ENCODE data around the gene ITGA11.

Gene ITGA11

DNA sequence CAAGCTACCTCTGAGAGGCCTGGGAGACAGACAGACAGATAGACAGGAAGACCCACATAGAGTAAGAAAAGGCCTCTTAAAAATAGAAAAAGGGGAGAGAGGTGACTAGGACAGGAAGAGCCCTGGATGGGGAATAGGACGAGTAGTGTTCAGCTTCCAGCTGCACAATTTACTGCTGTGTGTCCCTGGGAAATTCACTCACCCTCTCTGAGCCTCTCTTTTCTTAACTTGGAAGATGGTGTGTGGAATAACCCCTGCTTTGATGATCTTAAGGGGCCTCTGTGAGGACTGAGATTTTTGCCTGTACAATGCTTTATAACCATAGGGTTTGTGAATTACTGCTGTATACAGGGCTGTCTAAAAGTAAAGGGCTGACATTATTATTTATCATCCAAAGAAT is 116.9 kb downstream of the ITGA11 start:
- H3K4me3 ChIP-seq (replicated peaks; ENCODE audit: low read depth, low read length), result no peak overlapping the region
- DNase-seq (ENCODE audit: extremely low read depth, low read depth), result no peak
- TF ChIP-seq, protein P1, sequence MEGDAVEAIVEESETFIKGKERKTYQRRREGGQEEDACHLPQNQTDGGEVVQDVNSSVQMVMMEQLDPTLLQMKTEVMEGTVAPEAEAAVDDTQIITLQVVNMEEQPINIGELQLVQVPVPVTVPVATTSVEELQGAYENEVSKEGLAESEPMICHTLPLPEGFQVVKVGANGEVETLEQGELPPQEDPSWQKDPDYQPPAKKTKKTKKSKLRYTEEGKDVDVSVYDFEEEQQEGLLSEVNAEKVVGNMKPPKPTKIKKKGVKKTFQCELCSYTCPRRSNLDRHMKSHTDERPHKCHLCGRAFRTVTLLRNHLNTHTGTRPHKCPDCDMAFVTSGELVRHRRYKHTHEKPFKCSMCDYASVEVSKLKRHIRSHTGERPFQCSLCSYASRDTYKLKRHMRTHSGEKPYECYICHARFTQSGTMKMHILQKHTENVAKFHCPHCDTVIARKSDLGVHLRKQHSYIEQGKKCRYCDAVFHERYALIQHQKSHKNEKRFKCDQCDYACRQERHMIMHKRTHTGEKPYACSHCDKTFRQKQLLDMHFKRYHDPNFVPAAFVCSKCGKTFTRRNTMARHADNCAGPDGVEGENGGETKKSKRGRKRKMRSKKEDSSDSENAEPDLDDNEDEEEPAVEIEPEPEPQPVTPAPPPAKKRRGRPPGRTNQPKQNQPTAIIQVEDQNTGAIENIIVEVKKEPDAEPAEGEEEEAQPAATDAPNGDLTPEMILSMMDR (IDR thresholded peaks at IDR 0.05; ENCODE audit: low read depth, low read length, missing control alignments), result no peak

DNA sequence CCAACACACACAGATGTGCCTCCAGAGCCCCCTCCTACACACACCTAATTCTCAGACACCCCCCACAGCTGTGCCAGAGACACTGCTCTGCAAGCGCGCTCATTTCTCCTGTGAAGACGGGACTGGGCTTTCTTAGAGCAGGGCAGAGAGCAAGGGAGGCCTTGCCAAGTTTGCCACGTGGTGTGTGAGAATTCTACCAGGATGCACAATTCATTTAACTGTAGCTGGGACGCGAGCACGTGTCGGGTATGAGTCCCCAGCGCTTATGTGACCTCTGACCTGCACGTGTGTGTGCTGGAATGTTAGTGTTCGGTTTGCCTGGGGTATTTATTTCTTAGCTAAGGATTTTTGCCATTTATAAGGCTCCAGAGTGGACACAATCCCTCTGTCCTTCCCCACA is 117.4 kb downstream of the ITGA11 start:
- DNase-seq (ENCODE audit: extremely low read depth, low read depth), result no peak
- no peak overlapping the region for H3K4me3 ChIP-seq (replicated peaks; ENCODE audit: low read depth, low read length)
- TF ChIP-seq, protein P1 (IDR thresholded peaks at IDR 0.05; ENCODE audit: low read depth, low read length, missing control alignments), result no peak

DNA sequence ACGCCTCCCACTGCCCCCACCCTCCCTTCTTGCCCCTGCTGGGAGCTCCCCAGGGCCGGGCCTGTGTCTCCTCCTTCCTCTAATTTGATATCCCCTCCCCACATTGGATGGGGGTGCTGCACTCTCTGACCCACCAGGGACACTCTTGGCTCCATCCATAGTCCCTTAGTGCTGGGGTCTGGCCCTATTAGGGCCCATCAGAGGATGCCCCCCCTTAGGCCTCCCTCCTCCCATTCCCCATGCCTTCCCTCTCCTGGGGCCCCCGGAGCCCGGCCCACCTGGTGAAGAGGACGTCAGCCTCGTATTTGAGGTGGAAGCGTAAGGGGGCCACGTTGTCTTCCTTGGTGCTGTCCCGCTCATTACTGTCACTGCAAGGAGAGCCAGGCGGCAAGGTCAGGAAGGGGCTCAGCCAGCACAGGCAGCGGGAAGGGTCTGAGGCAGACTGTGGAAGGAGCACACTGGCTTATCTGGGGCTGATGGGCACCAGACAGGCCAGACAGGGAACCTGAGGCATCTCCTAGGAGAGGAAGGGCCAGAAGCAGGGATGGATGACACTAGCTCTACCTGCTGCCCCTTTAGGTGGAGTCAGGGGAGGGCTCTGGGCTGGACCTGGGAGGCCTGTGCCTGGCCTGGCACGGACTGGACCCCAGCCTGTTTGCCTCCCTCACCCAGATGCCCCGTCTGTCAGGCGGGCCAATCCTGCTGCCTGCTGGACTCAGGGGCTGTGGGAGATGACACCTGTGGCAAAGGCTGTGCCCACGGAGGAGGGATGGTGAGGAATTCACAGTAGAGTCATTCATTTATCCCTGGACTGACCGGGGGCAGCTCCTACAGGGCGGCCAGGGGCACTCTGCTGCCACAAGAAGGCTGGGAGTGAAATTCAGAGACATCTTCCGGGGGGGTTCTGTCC is 118.2 kb downstream of the ITGA11 start:
- TF ChIP-seq, protein P1 (IDR thresholded peaks at IDR 0.05; ENCODE audit: low read depth, low read length, missing control alignments), result no peak
- no peak overlapping the region for H3K4me3 ChIP-seq (replicated peaks; ENCODE audit: low read depth, low read length)
- no peak for DNase-seq (ENCODE audit: extremely low read depth, low read depth)

DNA sequence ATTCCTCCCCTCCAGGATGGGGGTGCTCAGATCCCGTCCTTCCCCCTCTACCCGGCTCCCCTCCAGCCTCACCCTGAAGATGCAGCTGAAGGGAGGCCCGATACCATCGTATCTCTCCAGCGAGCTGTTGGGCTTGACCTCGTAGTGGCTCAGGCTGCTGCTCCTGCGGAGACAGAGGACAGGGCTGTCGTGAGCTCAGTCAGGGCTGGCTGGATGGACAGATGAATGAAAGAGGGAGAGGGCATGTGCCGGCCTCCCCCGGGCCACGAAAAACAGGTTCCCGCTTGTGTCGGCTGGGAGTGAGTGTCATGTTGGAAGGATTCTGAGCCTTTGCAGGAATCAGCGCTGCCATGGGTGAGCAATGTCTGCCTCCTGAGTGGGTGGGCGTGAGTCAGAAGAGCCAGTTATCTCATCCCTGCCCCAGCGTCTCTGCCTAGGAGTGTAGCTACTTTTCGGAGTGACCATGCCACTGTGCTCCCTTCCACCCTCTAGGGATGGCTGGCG is 119.2 kb downstream of the ITGA11 start:
- H3K4me3 ChIP-seq (replicated peaks; ENCODE audit: low read depth, low read length), result no peak overlapping the region
- no peak for DNase-seq (ENCODE audit: extremely low read depth, low read depth)
- TF ChIP-seq, protein P1 (IDR thresholded peaks at IDR 0.05; ENCODE audit: low read depth, low read length, missing control alignments), result no peak

DNA sequence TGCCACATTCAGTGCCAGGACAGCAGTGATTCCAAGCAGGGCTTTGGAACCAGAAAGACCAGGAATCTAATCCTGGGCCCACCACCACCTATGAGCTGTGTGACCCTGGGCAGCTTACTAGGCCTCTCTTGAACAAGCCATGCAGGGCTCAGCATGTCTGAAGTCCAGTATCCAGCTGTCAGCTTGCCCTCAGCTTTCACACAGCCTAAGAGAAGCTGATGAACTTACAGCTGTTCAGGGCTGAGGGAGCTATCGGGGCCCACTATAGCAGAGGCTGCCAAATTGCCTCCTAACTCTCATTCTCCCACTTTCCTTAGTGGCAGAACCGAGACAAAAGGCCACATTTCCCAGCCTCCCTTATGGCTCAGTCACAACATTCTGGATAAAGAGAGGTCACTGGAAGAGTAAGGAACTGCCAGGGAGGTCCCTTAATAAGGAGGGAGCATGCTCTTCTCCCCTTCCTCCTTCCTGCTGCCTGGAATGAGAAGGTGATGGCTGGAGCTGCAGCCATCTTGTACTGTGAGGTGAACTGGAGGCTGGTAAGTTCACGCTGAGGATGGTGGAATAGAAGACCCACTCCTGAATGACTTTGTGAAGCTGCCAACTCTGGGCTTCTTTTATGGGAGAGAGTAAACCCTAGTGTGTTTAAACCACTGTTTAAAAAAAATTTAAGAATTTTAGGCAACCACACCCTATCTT is 120.0 kb downstream of the ITGA11 start:
- H3K4me3 ChIP-seq (replicated peaks; ENCODE audit: low read depth, low read length), result no peak overlapping the region
- TF ChIP-seq, protein P1 (IDR thresholded peaks at IDR 0.05; ENCODE audit: low read depth, low read length, missing control alignments), result no peak
- DNase-seq (ENCODE audit: extremely low read depth, low read depth), result no peak

DNA sequence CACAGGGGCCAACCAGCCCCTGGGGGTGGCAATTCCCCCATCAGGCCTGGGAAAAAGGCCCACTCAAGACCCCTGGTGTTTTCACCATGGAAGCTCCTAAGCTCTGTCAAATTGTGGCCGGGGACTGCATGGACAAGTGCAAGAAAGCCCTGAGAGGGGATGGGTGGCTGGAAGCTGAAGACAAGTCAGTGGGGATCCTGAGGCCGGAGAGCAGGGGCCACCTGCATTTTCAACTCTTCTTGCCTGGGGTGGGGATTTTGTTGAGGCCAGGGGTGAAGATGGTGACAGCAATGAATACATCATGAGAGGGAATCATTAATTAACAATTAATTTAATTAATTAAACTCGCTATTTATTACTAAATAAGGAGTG is 120.5 kb downstream of the ITGA11 start:
- no peak for DNase-seq (ENCODE audit: extremely low read depth, low read depth)
- H3K4me3 ChIP-seq (replicated peaks; ENCODE audit: low read depth, low read length), result no peak overlapping the region
- TF ChIP-seq, protein P1 (IDR thresholded peaks at IDR 0.05; ENCODE audit: low read depth, low read length, missing control alignments), result no peak

All from HFF-Myc (cell line).